HG03097 (cell line): ENCODE measurements around the gene FAM107B.

ENCODE experiments used
- ATAC-seq: cut with Tn5 transposase; IDR thresholded peaks from one replicate; pipeline ENCODE4 v1.9.1; 2021; ENCODE audit not compliant: unreplicated experiment, low FRiP score

Gene FAM107B

GRCh38 chr10:14543904-14544210 is 230.8 kb downstream of the FAM107B start:
- ATAC-seq = no peak

- no peak for ATAC-seq
Observed at GRCh38 chr10:14543046-14543903, 231.4 kb downstream of the FAM107B start.

- ATAC-seq = no peak
Observed at GRCh38 chr10:14541379-14541778, 233.3 kb downstream of the FAM107B start.

GRCh38 chr10:14540611-14541010 is 234.1 kb downstream of the FAM107B start:
- ATAC-seq = no peak

GRCh38 chr10:14540062-14540461 is 234.6 kb downstream of the FAM107B start:
- ATAC-seq = no peak

GRCh38 chr10:14539176-14539575 is 235.5 kb downstream of the FAM107B start:
- ATAC-seq = no peak

- ATAC-seq = no peak
Observed at GRCh38 chr10:14536241-14537213, 238.2 kb downstream of the FAM107B start.

GRCh38 chr10:14535457-14536130 is 239.1 kb downstream of the FAM107B start:
- no peak for ATAC-seq

GRCh38 chr10:14534152-14534551 is 240.5 kb downstream of the FAM107B start:
- ATAC-seq = no peak

- no peak for ATAC-seq
Observed at GRCh38 chr10:14533295-14533694, 241.4 kb downstream of the FAM107B start.

- ATAC-seq = no peak
Observed at GRCh38 chr10:14532473-14533251, 242.0 kb downstream of the FAM107B start.

GRCh38 chr10:14531974-14532373 is 242.7 kb downstream of the FAM107B start:
- no peak for ATAC-seq

GRCh38 chr10:14530465-14530864 is 244.2 kb downstream of the FAM107B start:
- ATAC-seq = no peak

GRCh38 chr10:14529351-14529750 is 245.3 kb downstream of the FAM107B start:
- ATAC-seq = no peak

- ATAC-seq = no peak
Observed at GRCh38 chr10:14528450-14528849, 246.2 kb downstream of the FAM107B start.

GRCh38 chr10:14527915-14528314 is 246.8 kb downstream of the FAM107B start:
- no peak for ATAC-seq

- ATAC-seq = no peak
Observed at GRCh38 chr10:14527134-14527844, 247.4 kb downstream of the FAM107B start.

GRCh38 chr10:14526326-14526725 is 248.4 kb downstream of the FAM107B start:
- no peak for ATAC-seq

- no peak for ATAC-seq
Observed at GRCh38 chr10:14524691-14525324, 249.9 kb downstream of the FAM107B start.
